Stomach (tissue), 9 donors: ENCODE data around the gene MSGN1. TPM values are rescaled to one million over a fixed set of nuclear protein-coding genes. Genes with fewer than 3 reads are reported as not detected.

Experiments
- DNase-seq, 2 donors: peaks; one replicate each; pipeline versions ENCODE4 v3.0.0 to v3.0.0-alpha.2; 2013 to 2019
- H3K27ac ChIP-seq, 5 donors: fragments of 200-600 bp in 4 of 5; sonication (generic) in 4 of 5; one replicate each; pipeline ENCODE4 v1.5.1; 2013 to 2019; ENCODE audit warnings: mild to moderate bottlenecking in 1 of 5, moderate library complexity in 1 of 5
- H3K27me3 ChIP-seq, 3 donors: fragments of 200-600 bp; sonication (generic); one replicate each; pipeline ENCODE4 v1.5.1; 2017 to 2019; ENCODE audit warnings: mixed run types in 1 of 3
- H3K36me3 ChIP-seq, 4 donors: fragments of 200-600 bp; sonication (generic); 1 replicate in 3 of 4; 2 replicates in 1 of 4; pipeline ENCODE4 v1.5.1; 2016 to 2019
- H3K4me1 ChIP-seq, 4 donors: fragments of 200-600 bp; sonication (generic); one replicate each; pipeline ENCODE4 v1.5.1; 2016 to 2019
- H3K4me3 ChIP-seq, 4 donors: fragments of 200-600 bp; sonication (generic) in 3 of 4; one replicate each; pipeline ENCODE4 v1.5.1; 2016 to 2019; ENCODE audit warnings: mild to moderate bottlenecking in 1 of 4
- H3K9me3 ChIP-seq, 4 donors: fragments of 200-600 bp; sonication (generic); one replicate each; pipeline ENCODE4 v1.5.1; 2016 to 2019
- EP300 ChIP-seq: sonication (generic); formaldehyde crosslinking; IDR thresholded peaks from one replicate; pipeline ENCODE4 v1.6.1; 2017; ENCODE audit warnings: antibody characterized with exemption
- POLR2A ChIP-seq, 4 donors: fragments of 450-650 bp; IDR thresholded peaks; one replicate each; pipeline ENCODE4 v1.6.1; 2016; ENCODE audit warnings: antibody characterized with exemption in 4 of 4, control low read depth in 2 of 4, mild to moderate bottlenecking in 1 of 4, moderate library complexity in 1 of 4
- POLR2AphosphoS5 ChIP-seq, 3 donors: sonication (generic); formaldehyde crosslinking; IDR thresholded peaks; one replicate each; pipeline ENCODE4 v1.6.1; 2016; ENCODE audit warnings: antibody characterized with exemption in 3 of 3
- WGBS, 5 donors: extraction: QIAGEN DNeasy Blood & Tissue Kit in 3 of 5; methylation state at CpG; one replicate each; pipeline versions ENCODE4 v1.1.5 to v1.1.7; 2013 to 2018; 5-methylcytosine and 5-hydroxymethylcytosine counted together
- intact Hi-C: fragments of 100-400 bp; cut with DNase I; formaldehyde crosslinking; loops from one replicate; pipeline ENCODE4 v1.15.1; 2023; ENCODE audit warnings: low total_unique reads
- polyA plus RNA-seq, 3 donors: library from polyadenylated mRNA; stranded (reverse); fragments of 200-250 nt; gene quantifications; one replicate each; pipeline ENCODE4 v1.2.3, GENCODE V29; 2013
- total RNA-seq, 5 donors: library from RNA; depleted of rRNA; stranded (reverse); fragments of >200 nt; gene quantifications; one replicate each; pipeline versions ENCODE4 v1.1.0 to v1.2.3, GENCODE V29; 2014 to 2016
- TF ChIP-seq, protein P1 (sequence below), 7 experiments: fragments of 450-650 bp in 4 of 7; fragments of 200-600 bp in 3 of 7; sonication (generic) in 3 of 7; IDR thresholded peaks; one replicate each; pipeline ENCODE4 v1.5.1; 2016 to 2019; ENCODE audit warnings: antibody characterized with exemption in 7 of 7, control low read depth in 2 of 7, mild to moderate bottlenecking in 1 of 7
- donor health status: healthy with polysubstance abuse.
- donor health status: Bipolar disorder and iron deficiency.
- donor health status: healthy.

MSGN1 gene
- total and polyA plus RNA-seq, 8 donors, result 0.75 TPM; not detected in 7

DNA sequence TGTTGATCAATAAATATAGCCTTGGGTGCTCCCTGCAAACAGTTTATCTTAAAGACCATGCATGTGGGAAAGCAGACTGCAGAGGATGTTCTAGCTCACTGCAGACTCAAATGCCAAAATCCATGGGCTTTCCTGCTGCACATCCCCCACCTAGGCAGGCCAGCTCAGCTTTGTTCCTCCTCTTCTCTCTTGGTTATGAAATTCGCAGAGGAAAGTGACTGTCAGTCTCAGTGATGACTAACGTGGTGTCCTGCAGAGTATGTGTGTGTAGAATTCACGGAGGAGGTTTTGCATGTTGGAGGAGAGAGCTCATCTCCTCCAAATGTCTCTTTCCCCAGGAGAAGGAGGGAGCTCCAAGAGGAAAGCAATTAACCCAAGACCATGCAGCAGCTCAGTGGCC is 40.8 kb downstream of the MSGN1 start:
- intact Hi-C loops, result loop anchor here (10.0 kb wide), 2 partner anchors 298 to 518 kb away; no protein-coding TSS in a partner anchor
- Histone ChIP-seq H3K36me3 (no peaks in the 10 kb centered on the region), H3K4me3 (no peak overlapping the region), H3K27ac (no peak overlapping the region), H3K4me1 (peaks cover 0 to 2% (median under 1%) of the 10 kb centered on the region in 4 donors), H3K9me3 (no peaks in the 10 kb centered on the region), H3K27me3 (peaks cover 0 to 15% (median 0%) of the 10 kb centered on the region in 3 donors)
- WGBS, 5 donors, result 55 to 72% (median 67%) methylated on average over 3 of the region's 3 CpGs
- TF ChIP-seq POLR2A (IDR thresholded peaks at IDR 0.05) (no peak), EP300 (no peak), POLR2AphosphoS5 (IDR thresholded peaks at IDR 0.05) (no peak)
- no peak for DNase-seq

DNA sequence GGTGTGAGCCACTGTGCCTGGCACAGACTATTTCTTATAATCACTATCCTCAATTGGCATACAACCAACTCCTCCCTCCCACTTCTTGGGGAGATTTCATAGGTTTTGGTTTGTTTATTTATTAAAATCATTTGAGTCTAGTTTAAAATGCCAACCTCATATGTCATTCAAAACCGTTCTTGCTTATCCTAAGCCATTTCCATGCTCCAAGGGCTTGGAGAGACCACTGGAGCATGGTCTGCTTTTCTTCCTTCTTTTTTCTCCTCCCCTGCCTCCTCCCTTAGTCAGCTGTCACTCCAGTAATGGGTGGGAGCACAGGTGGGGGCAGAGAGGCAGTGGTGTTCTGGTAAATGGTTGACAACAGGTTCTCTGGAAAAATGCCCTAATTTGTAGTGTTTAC is 41.8 kb downstream of the MSGN1 start:
- no peak for DNase-seq
- TF ChIP-seq, protein P1, sequence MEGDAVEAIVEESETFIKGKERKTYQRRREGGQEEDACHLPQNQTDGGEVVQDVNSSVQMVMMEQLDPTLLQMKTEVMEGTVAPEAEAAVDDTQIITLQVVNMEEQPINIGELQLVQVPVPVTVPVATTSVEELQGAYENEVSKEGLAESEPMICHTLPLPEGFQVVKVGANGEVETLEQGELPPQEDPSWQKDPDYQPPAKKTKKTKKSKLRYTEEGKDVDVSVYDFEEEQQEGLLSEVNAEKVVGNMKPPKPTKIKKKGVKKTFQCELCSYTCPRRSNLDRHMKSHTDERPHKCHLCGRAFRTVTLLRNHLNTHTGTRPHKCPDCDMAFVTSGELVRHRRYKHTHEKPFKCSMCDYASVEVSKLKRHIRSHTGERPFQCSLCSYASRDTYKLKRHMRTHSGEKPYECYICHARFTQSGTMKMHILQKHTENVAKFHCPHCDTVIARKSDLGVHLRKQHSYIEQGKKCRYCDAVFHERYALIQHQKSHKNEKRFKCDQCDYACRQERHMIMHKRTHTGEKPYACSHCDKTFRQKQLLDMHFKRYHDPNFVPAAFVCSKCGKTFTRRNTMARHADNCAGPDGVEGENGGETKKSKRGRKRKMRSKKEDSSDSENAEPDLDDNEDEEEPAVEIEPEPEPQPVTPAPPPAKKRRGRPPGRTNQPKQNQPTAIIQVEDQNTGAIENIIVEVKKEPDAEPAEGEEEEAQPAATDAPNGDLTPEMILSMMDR (IDR thresholded peaks at IDR 0.05), result no peak
- TF ChIP-seq EP300 (no peak), POLR2A (IDR thresholded peaks at IDR 0.05) (no peak), POLR2AphosphoS5 (IDR thresholded peaks at IDR 0.05) (no peak)
- Histone ChIP-seq H3K36me3 (no peaks in the 10 kb centered on the region), H3K27ac (no peak overlapping the region), H3K4me3 (no peak overlapping the region), H3K27me3 (peaks cover 0 to 9% (median 0%) of the 10 kb centered on the region in 3 donors), H3K4me1 (no peaks in the 10 kb centered on the region), H3K9me3 (no peaks in the 10 kb centered on the region)
- intact Hi-C loops, result loop anchor here (10.0 kb wide), 2 partner anchors 297 to 517 kb away; no protein-coding TSS in a partner anchor
- 50 to 83% (median 62%) methylated on average over 1 of the region's 1 CpG for WGBS, 5 donors

DNA sequence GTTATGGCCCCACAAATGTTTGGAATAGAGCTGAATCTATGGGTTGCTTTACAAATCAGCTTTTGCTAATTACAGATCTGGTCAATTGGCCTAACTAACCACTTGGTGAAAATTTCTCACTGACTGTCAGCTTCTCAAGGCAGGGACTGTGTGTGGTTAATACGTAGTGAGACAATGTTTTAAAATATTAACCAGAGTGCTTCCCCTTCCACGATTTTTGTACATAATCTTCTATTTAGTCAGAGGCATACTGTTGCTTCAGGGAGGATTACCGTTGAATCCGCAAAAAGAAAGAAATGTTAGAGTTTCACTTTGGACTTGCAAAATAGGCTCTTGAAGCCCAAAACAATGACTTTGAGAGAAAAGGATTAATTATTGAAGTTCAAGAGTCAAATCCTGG is 47.3 kb downstream of the MSGN1 start:
- TF ChIP-seq POLR2A (IDR thresholded peaks at IDR 0.05) (no peak), POLR2AphosphoS5 (IDR thresholded peaks at IDR 0.05) (no peak), EP300 (no peak)
- TF ChIP-seq, protein P1 (IDR thresholded peaks at IDR 0.05), result no peak
- Histone ChIP-seq H3K27ac (peak overlapping the region in 2 of 5 donors; percentile 27 to 31), H3K4me1 (peaks cover 0 to 15% (median 0%) of the 10 kb centered on the region in 4 donors), H3K9me3 (no peaks in the 10 kb centered on the region), H3K27me3 (peaks cover 0 to 4% (median 0%) of the 10 kb centered on the region in 3 donors), H3K4me3 (no peak overlapping the region), H3K36me3 (no peaks in the 10 kb centered on the region)
- no peak for DNase-seq
- 40 to 66% (median 45%) methylated on average over 4 of the region's 4 CpGs for WGBS, 5 donors
- intact Hi-C loops, result no loop called here

DNA sequence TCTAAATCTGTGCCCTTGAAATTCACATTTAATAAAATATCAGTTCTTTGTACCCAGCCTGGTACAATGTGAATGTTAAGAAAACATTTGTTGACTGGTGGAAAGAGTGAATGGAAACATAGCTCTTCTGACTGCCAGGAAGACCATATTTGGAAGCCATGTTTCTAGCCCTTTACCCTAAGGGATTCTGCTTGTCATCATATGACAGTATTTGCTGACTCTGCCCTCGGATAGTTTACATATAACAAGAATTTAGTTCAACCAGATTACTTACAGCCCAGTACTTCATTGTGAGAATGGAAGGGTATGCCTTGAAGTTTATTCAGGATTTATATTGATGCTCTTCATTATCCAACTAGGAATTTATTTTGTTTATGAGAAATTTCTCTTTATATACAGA is 48.4 kb downstream of the MSGN1 start:
- 20 to 49% (median 36%) methylated on average over 1 of the region's 1 CpG for WGBS, 5 donors
- Histone ChIP-seq H3K9me3 (no peaks in the 10 kb centered on the region), H3K4me1 (peaks cover 0 to 15% (median 0%) of the 10 kb centered on the region in 4 donors), H3K4me3 (no peak overlapping the region), H3K27ac (peak overlapping the region in 1 of 5 donors; percentile 31), H3K27me3 (no peaks in the 10 kb centered on the region), H3K36me3 (no peaks in the 10 kb centered on the region)
- DNase-seq, result peak in 1 of 2 donors; percentile 50
- TF ChIP-seq POLR2A (IDR thresholded peaks at IDR 0.05) (no peak), POLR2AphosphoS5 (IDR thresholded peaks at IDR 0.05) (no peak), EP300 (no peak)
- TF ChIP-seq, protein P1 (IDR thresholded peaks at IDR 0.05), result no peak
- intact Hi-C loops, result no loop called here

DNA sequence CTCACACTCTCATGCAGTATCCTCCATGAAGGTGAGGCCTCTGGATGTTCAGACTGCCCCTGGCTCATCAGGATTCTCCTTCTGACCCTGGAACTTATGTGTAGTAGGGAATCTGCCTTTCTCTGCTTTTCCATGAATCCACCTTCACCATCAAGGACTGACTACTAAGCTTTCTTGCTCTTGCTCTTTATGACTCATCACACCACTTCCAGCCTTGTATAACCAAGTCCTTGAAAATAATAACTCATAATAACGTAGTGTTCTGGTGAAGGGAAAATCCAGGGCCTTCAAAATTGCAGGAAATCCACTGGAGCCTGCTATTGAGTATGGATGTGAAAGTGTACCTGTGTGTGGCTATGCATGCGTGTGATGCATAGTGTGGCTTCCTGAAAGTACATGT is 50.9 kb downstream of the MSGN1 start:
- intact Hi-C loops, result no loop called here
- no peaks in the 10 kb centered on the region for H3K36me3 ChIP-seq
- no peak for TF ChIP-seq EP300
- no peak for TF ChIP-seq POLR2A (IDR thresholded peaks at IDR 0.05)
- no peak for TF ChIP-seq POLR2AphosphoS5 (IDR thresholded peaks at IDR 0.05)
- TF ChIP-seq, protein P1 (IDR thresholded peaks at IDR 0.05), result no peak
- no peaks in the 10 kb centered on the region for H3K9me3 ChIP-seq
- H3K27me3 ChIP-seq, result no peaks in the 10 kb centered on the region
- H3K4me3 ChIP-seq, result no peak overlapping the region
- DNase-seq, result no peak
- no peak overlapping the region for H3K27ac ChIP-seq
- H3K4me1 ChIP-seq, result peaks cover 0 to 15% (median 0%) of the 10 kb centered on the region in 4 donors
- 75 to 88% (median 79%) methylated on average over 2 of the region's 2 CpGs for whole genome bisulfite sequencing, 5 donors
